ENCODE data around the gene VPREB3.

VPREB3 gene

DNA sequence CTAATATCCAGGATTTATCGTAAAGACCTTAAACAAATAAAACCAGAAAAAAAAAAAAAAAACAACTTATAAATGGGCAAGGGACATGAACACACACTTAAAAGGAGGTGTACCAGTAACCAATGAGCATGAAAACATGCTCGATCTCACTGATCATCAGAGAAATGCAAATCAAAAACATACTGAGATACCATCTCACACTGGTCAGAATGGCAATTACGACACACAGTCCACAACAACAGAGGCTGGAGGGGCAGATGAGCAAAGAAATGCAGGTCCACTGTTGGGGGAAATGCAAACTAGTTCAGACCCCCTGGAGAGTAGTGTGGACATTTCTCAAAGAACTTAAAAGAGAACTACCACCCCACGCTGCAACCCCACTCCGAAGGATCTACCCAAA lies 50.2 kb downstream of the VPREB3 start:
- DNase-seq = no peak

Measured in hypothalamus (tissue), 51 donors.